PC-9 (cell line): ENCODE measurements around the gene ETV7. TPM values are rescaled to one million over a fixed set of nuclear protein-coding genes. Genes with fewer than 3 reads are reported as not detected.
A peak's percentile ranks its signal among the peaks of the same experiment; 100 is the strongest.

Experiments
- BruUV-seq: library from RNA; stranded (reverse); fragments of 400-500 nt; replicated peaks from 2 replicates; lab custom pipeline; 2021; lab: Mats Ljungman, UMichigan
- CTCF ChIA-PET: fragments of 300-600 bp; sonication (Branson Sonifier 250); formaldehyde crosslinking; loops from one replicate; lab custom pipeline; 2022; ENCODE audit warnings: antibody characterized with exemption; lab: Charles Lee
- POLR2A ChIA-PET: fragments of 300-600 bp; sonication (Branson Sonifier 250); formaldehyde crosslinking; loops from one replicate; lab custom pipeline; 2022; ENCODE audit warnings: antibody characterized with exemption; ENCODE audit not compliant: unreplicated experiment; lab: Charles Lee
- DNase-seq, 2 experiments: peaks; one replicate each; pipeline versions ENCODE4 v3.0.0 to v3.0.0-alpha.2; 2015 to 2022; ENCODE audit warnings: mixed read lengths in 1 of 2
- H2AFZ ChIP-seq: fragments of 200-600 bp; sonication (generic); 2 replicates; pipeline ENCODE4 v1.8.1; 2017; ENCODE audit warnings: antibody characterized with exemption
- H3F3A ChIP-seq: fragments of 200-600 bp; sonication (generic); 2 replicates; pipeline ENCODE4 v1.8.1; 2017; ENCODE audit warnings: antibody characterized with exemption, mild to moderate bottlenecking, low read depth; ENCODE audit not compliant: insufficient read depth
- H3K27ac ChIP-seq: fragments of 200-600 bp; sonication (generic); 2 replicates; pipeline ENCODE4 v1.6.1; 2016; ENCODE audit warnings: mixed run types
- H3K27me3 ChIP-seq: fragments of 200-600 bp; sonication (generic); 2 replicates; pipeline ENCODE4 v1.6.1; 2016; ENCODE audit warnings: low read depth, mixed run types; ENCODE audit not compliant: insufficient read depth
- H3K36me3 ChIP-seq: fragments of 200-600 bp; sonication (generic); 2 replicates; pipeline ENCODE4 v1.6.1; 2016; ENCODE audit warnings: low read depth, mixed run types
- H3K4me1 ChIP-seq: fragments of 200-600 bp; sonication (generic); replicated peaks from 2 replicates; pipeline ENCODE4 v1.6.1; 2016; ENCODE audit warnings: mixed run types; ENCODE audit not compliant: insufficient read depth
- H3K4me2 ChIP-seq: fragments of 200-600 bp; sonication (generic); 2 replicates; pipeline ENCODE4 v1.6.1; 2017; ENCODE audit warnings: mixed run types
- H3K4me3 ChIP-seq: fragments of 200-600 bp; sonication (generic); 2 replicates; pipeline ENCODE4 v1.6.1; 2016; ENCODE audit warnings: mixed run types
- H3K79me2 ChIP-seq: fragments of 200-600 bp; sonication (generic); 2 replicates; pipeline ENCODE4 v1.6.1; 2017; ENCODE audit warnings: low read depth, mixed run types
- H3K9me2 ChIP-seq: fragments of 200-600 bp; sonication (generic); 2 replicates; pipeline ENCODE4 v1.8.1; 2017; ENCODE audit warnings: mild to moderate bottlenecking; ENCODE audit not compliant: insufficient read depth
- H3K9me3 ChIP-seq: fragments of 200-600 bp; sonication (generic); 2 replicates; pipeline ENCODE4 v1.8.1; 2016; ENCODE audit warnings: low read depth; ENCODE audit not compliant: insufficient read depth
- H4K20me1 ChIP-seq: fragments of 200-600 bp; sonication (generic); 2 replicates; pipeline ENCODE4 v1.8.1; 2017; ENCODE audit not compliant: insufficient read depth
- EZH2 ChIP-seq: fragments of 200-600 bp; sonication (generic); IDR thresholded peaks from 2 replicates; pipeline ENCODE4 v1.8.0; 2017; ENCODE audit warnings: antibody characterized with exemption, low read depth
- intact Hi-C: fragments of 100-400 bp; cut with micrococcal nuclease; formaldehyde crosslinking; loops from one replicate; pipeline ENCODE4 v1.10.0; 2022; ENCODE audit not compliant: unreplicated experiment
- total RNA-seq: library from RNA; stranded (reverse); gene quantifications from 2 replicates; pipeline ENCODE4 v1.2.3, GENCODE V29; 2021
- TF ChIP-seq, protein P1 (sequence below): fragments of 200-600 bp; sonication (generic); conservative IDR thresholded peaks from 2 replicates; pipeline ENCODE4 v1.6.1; 2017; ENCODE audit warnings: mixed run types, antibody characterized with exemption, mild to moderate bottlenecking, moderate library complexity

ETV7 gene
- total RNA-seq, 1 experiment from 2014 or later, result 0.57 TPM

DNA sequence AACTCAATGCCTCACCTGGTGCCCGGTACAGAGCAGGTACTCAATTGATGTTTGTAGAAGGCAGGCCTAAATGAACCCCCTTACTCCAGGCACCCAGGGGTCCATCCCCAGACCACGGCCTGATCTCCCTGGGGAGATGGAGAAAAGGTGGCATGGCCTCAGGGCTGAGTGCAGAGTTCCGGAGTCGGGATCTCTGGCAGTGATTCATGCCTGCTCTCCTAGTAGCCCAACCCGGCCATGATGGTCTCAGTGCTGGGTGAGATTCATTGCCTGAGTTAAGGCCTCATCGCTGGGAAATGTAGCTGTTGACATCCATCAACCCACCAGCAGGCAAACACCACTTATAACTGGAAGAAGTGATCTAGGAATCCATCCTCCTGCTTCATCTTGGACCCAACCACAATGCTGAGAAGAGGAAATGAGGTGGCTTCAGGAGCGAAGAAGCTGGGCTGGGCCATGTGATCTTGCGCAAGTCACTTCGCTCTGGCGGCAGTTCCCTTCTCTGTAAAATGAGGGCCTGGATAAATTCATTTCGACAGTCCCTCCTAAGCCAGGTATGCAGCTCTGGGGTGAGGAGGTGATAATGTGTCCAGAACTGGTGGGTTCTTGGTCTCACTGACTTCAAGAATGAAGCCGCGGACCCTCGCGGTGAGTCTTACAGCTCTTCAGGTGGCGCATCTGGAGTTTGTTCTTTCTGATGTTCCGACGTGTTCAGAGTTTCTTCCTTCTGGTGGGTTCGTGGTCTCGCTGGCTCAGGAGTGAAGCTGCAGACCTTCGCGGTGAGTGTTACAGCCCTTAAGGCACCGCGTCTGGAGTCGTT lies 24.7 kb downstream of the ETV7 start:
- Histone ChIP-seq H2AFZ (no peak overlapping the region), H3K4me1 (0 out of 2 replicates have a peak, but pooled peaks cover 7% of the 10 kb centered on the region), H3K4me3 (no peak overlapping the region), H3K79me2 (no peaks in the 10 kb centered on the region), H3K27me3 (no peaks in the 10 kb centered on the region), H3K9me3 (no peaks in the 10 kb centered on the region), H4K20me1 (no peaks in the 10 kb centered on the region), H3K4me2 (no peak overlapping the region), H3K27ac (no peak overlapping the region), H3F3A (no peaks in the 10 kb centered on the region; the same call in 1 of the 2 replicates), H3K9me2 (no peaks in the 10 kb centered on the region), H3K36me3 (no peaks in the 10 kb centered on the region)
- BruUV-seq, result no TSS peak
- TF ChIP-seq, protein P1, sequence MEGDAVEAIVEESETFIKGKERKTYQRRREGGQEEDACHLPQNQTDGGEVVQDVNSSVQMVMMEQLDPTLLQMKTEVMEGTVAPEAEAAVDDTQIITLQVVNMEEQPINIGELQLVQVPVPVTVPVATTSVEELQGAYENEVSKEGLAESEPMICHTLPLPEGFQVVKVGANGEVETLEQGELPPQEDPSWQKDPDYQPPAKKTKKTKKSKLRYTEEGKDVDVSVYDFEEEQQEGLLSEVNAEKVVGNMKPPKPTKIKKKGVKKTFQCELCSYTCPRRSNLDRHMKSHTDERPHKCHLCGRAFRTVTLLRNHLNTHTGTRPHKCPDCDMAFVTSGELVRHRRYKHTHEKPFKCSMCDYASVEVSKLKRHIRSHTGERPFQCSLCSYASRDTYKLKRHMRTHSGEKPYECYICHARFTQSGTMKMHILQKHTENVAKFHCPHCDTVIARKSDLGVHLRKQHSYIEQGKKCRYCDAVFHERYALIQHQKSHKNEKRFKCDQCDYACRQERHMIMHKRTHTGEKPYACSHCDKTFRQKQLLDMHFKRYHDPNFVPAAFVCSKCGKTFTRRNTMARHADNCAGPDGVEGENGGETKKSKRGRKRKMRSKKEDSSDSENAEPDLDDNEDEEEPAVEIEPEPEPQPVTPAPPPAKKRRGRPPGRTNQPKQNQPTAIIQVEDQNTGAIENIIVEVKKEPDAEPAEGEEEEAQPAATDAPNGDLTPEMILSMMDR, result no peak
- no peak for TF ChIP-seq EZH2
- no peak for DNase-seq
- CTCF ChIA-PET, result no interaction called here
- intact Hi-C loops, result loop anchor here (10.0 kb wide), 1 partner anchor 138 kb away; no protein-coding TSS in a partner anchor
- POLR2A ChIA-PET, result no interaction called here

DNA sequence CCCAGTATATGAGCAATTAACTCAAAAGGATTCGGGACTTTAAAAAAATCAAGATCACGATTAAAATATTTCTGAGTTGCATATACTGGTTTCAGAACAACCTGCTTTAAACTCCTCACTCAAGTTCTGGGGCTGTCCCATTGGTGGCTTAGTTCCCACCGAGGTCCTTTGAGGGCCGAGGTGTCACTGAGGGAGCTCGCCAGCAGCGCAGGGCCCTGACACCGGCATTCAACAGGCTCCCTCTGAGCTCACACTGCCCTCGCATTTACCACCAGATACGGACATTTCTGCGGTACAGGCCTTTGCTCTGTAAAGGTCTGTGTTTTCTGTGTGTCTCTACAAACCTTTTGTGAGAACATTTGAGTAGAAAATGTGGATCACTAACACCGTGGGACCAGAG lies 26.4 kb downstream of the ETV7 start:
- BruUV-seq, result no TSS peak
- ChIA-PET CTCF (no interaction called here), POLR2A (no interaction called here)
- H3K4me3 ChIP-seq, result no peak overlapping the region
- H4K20me1 ChIP-seq, result no peaks in the 10 kb centered on the region
- H3F3A ChIP-seq, result no peaks in the 10 kb centered on the region
- H3K9me2 ChIP-seq, result no peaks in the 10 kb centered on the region
- intact Hi-C loops, result loop anchor here (2.0 to 10.0 kb wide), 4 partner anchors 136 to 334 kb away; partner anchors contain the start of genes BRPF3 and MAPK14
- H3K79me2 ChIP-seq, result no peaks in the 10 kb centered on the region
- no peak for DNase-seq
- H3K27ac ChIP-seq, result no peak overlapping the region
- TF ChIP-seq, protein P1, result no peak
- TF ChIP-seq EZH2, result no peak
- no peaks in the 10 kb centered on the region for H3K9me3 ChIP-seq
- no peak overlapping the region for H2AFZ ChIP-seq
- H3K4me1 ChIP-seq, result 0 out of 2 replicates have a peak, but pooled peaks cover 7% of the 10 kb centered on the region
- H3K27me3 ChIP-seq, result no peaks in the 10 kb centered on the region
- no peak overlapping the region for H3K4me2 ChIP-seq
- no peaks in the 10 kb centered on the region for H3K36me3 ChIP-seq

DNA sequence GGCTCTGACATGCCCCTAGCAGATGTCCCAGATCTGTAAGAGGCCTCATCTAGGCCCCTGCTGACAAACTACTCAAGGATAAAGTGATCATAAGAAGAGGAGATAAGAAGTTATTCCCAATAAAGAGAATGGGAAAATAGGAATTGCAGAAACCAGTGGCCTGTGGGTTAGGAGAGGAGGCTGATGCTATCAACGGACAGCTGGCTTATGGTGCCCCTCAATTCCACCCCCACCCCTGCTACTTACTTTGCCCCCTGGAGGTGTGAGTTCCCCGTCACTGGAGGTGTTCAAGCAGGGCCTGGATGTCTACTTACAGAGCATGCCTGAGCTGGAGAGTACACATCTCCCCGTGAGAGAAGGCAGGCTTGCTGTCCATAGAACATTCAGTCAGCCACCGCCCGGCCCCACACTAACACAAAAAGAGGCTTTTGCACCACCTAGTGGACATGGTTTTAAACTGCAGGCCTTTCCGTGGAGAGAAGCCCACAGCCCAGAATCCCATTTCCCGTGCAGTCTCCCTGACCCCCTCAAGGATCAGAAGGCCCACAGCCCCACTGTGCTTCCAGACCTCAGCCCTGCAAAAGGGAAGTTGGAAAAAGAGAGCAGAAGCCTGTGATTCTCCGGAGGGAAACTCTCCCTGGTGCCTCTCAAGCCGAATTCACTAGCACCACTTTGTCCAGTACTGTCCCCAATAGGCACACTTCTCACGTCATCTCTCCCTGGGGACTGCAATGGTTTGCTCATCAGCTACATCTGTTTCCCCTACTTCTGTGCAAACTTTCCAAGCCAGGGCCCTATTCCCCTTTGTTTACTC lies 27.0 kb downstream of the ETV7 start:
- Histone ChIP-seq H3K4me1 (0 out of 2 replicates have a peak, but pooled peaks cover 7% of the 10 kb centered on the region), H3K9me3 (no peaks in the 10 kb centered on the region), H3K4me2 (peak overlapping the region; percentile 28; the same call in 1 of the 2 replicates), H3K36me3 (no peaks in the 10 kb centered on the region), H4K20me1 (no peaks in the 10 kb centered on the region), H3K27ac (no peak overlapping the region), H3K4me3 (no peak overlapping the region), H3K9me2 (no peaks in the 10 kb centered on the region), H2AFZ (peak overlapping the region; percentile 62), H3K79me2 (no peaks in the 10 kb centered on the region), H3K27me3 (no peaks in the 10 kb centered on the region), H3F3A (no peaks in the 10 kb centered on the region)
- peak; percentile 43 to 70 for DNase-seq
- BruUV-seq, result no TSS peak
- intact Hi-C loops, result loop anchor here (1.0 to 10.0 kb wide), 5 partner anchors 58 to 334 kb away; partner anchors contain the start of genes BRPF3 and MAPK14
- TF ChIP-seq, protein P1, result peak; percentile 90
- TF ChIP-seq EZH2, result no peak
- ChIA-PET CTCF (interaction anchor here (0.5 to 1.1 kb wide), 3 partner anchors 19 to 369 kb away, joined by 5 to 9 read pairs (median 7); no protein-coding TSS in a partner anchor), POLR2A (interaction anchor here (0.7 kb wide), 1 partner anchor 800 kb away, joined by 7 read pairs; no protein-coding TSS in a partner anchor)
